Myocyte (in vitro differentiated cells): ENCODE data around the gene BMP7. TPM values are rescaled to one million over a fixed set of nuclear protein-coding genes. Genes with fewer than 3 reads are reported as not detected.

Experiments
- DNase-seq: peaks from one replicate; pipeline ENCODE4 v3.0.0-alpha.2; 2012; ENCODE audit warnings: low read depth
- total RNA-seq: library from RNA; depleted of rRNA; stranded (reverse); fragments of >200 nt; gene quantifications from 2 replicates; pipeline ENCODE4 v1.2.3, GENCODE V29; 2014

Gene BMP7
- total RNA-seq, 1 donor from 2014 or later = not detected

GRCh38 chr20:57212534-57213276 lies 53.7 kb downstream of the BMP7 start:
- DNase-seq = peak; percentile 11

GRCh38 chr20:57211908-57212533 lies 54.4 kb downstream of the BMP7 start:
- DNase-seq = no peak

GRCh38 chr20:57211406-57211805 lies 55.0 kb downstream of the BMP7 start:
- no peak for DNase-seq

GRCh38 chr20:57210911-57211280 lies 55.5 kb downstream of the BMP7 start:
- no peak for DNase-seq

GRCh38 chr20:57210054-57210910 lies 56.2 kb downstream of the BMP7 start:
- no peak for DNase-seq

GRCh38 chr20:57209413-57209812 lies 57.0 kb downstream of the BMP7 start:
- DNase-seq = no peak

- no peak for DNase-seq
Observed at GRCh38 chr20:57208198-57208597, 58.2 kb downstream of the BMP7 start.

GRCh38 chr20:57207251-57207650 lies 59.2 kb downstream of the BMP7 start:
- no peak for DNase-seq

- no peak for DNase-seq
Observed at GRCh38 chr20:57205606-57206219, 60.7 kb downstream of the BMP7 start.

- DNase-seq = no peak
Observed at GRCh38 chr20:57203986-57204385, 62.5 kb downstream of the BMP7 start.

GRCh38 chr20:57203204-57203603 lies 63.2 kb downstream of the BMP7 start:
- no peak for DNase-seq

GRCh38 chr20:57202309-57202708 lies 64.1 kb downstream of the BMP7 start:
- DNase-seq = no peak

- DNase-seq = no peak
Observed at GRCh38 chr20:57200882-57201695, 65.4 kb downstream of the BMP7 start.

GRCh38 chr20:57199656-57200405 lies 66.6 kb downstream of the BMP7 start:
- DNase-seq = no peak

- no peak for DNase-seq
Observed at GRCh38 chr20:57198132-57199072, 68.0 kb downstream of the BMP7 start.

GRCh38 chr20:57197352-57198131 lies 68.9 kb downstream of the BMP7 start:
- no peak for DNase-seq

GRCh38 chr20:57195469-57196100 lies 70.9 kb downstream of the BMP7 start:
- DNase-seq = no peak

GRCh38 chr20:57195023-57195422 lies 71.4 kb downstream of the BMP7 start:
- no peak for DNase-seq
